SK-N-MC (cell line): ENCODE results near the gene CTNNBIP1.

Experiments
- EZH2 ChIP-seq: fragments of 200-600 bp; sonication (generic); IDR thresholded peaks from one replicate; pipeline ENCODE4 v1.6.1; 2017; ENCODE audit warnings: antibody characterized with exemption
- POLR2AphosphoS5 ChIP-seq: IDR thresholded peaks from 2 replicates; pipeline ENCODE4 v1.6.1; 2012; ENCODE audit warnings: mild to moderate bottlenecking, low read depth, low read length, borderline replicate concordance

DNA sequence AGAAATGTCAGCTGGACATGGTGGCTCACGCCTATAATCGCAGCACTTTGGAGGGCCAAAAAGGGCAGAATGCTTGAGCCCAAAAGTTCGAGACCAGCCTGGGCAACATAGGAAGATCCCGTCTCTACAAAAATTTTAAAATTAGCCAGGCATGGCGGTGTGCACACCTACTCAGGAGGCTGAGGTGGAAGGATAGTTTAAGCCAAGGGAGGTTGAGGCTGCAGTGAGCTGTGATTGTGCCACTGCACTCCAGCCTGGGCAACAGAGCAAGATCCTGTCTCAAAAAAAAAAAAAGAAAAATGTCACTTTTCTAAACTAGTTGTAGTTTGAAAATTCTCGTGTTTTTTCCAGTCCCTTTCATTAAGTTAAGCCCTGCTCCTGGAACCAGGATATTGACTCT, 95.5 kb downstream of the CTNNBIP1 start:
- TF ChIP-seq EZH2 (no peak), POLR2AphosphoS5 (no peak)
